ENCODE measurements around the gene BACE2. TPM values are rescaled to one million over a fixed set of nuclear protein-coding genes. Genes with fewer than 3 reads are reported as not detected.

BACE2 gene
- total RNA-seq, 1 donor = 122 TPM

GRCh38 chr21:41280115-41280919 lies 112.4 kb downstream of the BACE2 start:
- no peak for TF ChIP-seq CTCF (IDR thresholded peaks at IDR 0.05; ENCODE audit: insufficient read depth, low read length)
- peak; percentile 96 for DNase-seq (ENCODE audit: low read depth)
- H3K4me3 ChIP-seq (ENCODE audit: low read depth, low read length) = no peak overlapping the region

- no peak for DNase-seq (ENCODE audit: low read depth)
- no peak for TF ChIP-seq CTCF (IDR thresholded peaks at IDR 0.05; ENCODE audit: insufficient read depth, low read length)
- H3K4me3 ChIP-seq (ENCODE audit: low read depth, low read length) = no peak overlapping the region
Observed at GRCh38 chr21:41282412-41282811, 114.5 kb downstream of the BACE2 start.

- peak; percentile 80 for TF ChIP-seq CTCF (IDR thresholded peaks at IDR 0.05; ENCODE audit: insufficient read depth, low read length)
- no peak overlapping the region for H3K4me3 ChIP-seq (ENCODE audit: low read depth, low read length)
- peak; percentile 94 for DNase-seq (ENCODE audit: low read depth)
Observed at GRCh38 chr21:41283211-41283818, 115.4 kb downstream of the BACE2 start.

- H3K4me3 ChIP-seq (ENCODE audit: low read depth, low read length) = no peak overlapping the region
- TF ChIP-seq CTCF (IDR thresholded peaks at IDR 0.05; ENCODE audit: insufficient read depth, low read length) = no peak
- DNase-seq (ENCODE audit: low read depth) = no peak
Observed at GRCh38 chr21:41289431-41289830, 121.5 kb downstream of the BACE2 start.

GRCh38 chr21:41290106-41290799 lies 122.3 kb downstream of the BACE2 start:
- no peak for DNase-seq (ENCODE audit: low read depth)
- no peak overlapping the region for H3K4me3 ChIP-seq (ENCODE audit: low read depth, low read length)
- TF ChIP-seq CTCF (IDR thresholded peaks at IDR 0.05; ENCODE audit: insufficient read depth, low read length) = no peak

- no peak for DNase-seq (ENCODE audit: low read depth)
- H3K4me3 ChIP-seq (ENCODE audit: low read depth, low read length) = no peak overlapping the region
- no peak for TF ChIP-seq CTCF (IDR thresholded peaks at IDR 0.05; ENCODE audit: insufficient read depth, low read length)
Observed at GRCh38 chr21:41294548-41295231, 126.7 kb downstream of the BACE2 start.
